GM18498 (cell line): ENCODE measurements around the gene PDE6H.

Experiments used
- ATAC-seq: cut with Tn5 transposase; IDR thresholded peaks from one replicate; pipeline ENCODE4 v1.9.1; 2021; ENCODE audit warnings: mild to moderate bottlenecking, moderate library complexity; ENCODE audit not compliant: unreplicated experiment

The PDE6H gene

GRCh38 chr12:14972816-14973215 lies at the start of gene PDE6H:
Gene PDE6H, plus strand, starts transcription at chr12:14973042. Its CDS starts 4,971 bp downstream, at chr12:14978013.
- ATAC-seq, result no peak

- no peak for ATAC-seq
Observed at GRCh38 chr12:14923944-14924343, 48.9 kb upstream of the PDE6H start.

GRCh38 chr12:14924541-14924940 lies 48.3 kb upstream of the PDE6H start:
- ATAC-seq, result no peak

GRCh38 chr12:14927267-14927666 lies 45.6 kb upstream of the PDE6H start:
- ATAC-seq, result no peak

GRCh38 chr12:14928931-14929330 lies 43.9 kb upstream of the PDE6H start:
- ATAC-seq, result no peak

GRCh38 chr12:14930299-14930698 lies 42.5 kb upstream of the PDE6H start:
- ATAC-seq, result no peak

GRCh38 chr12:14931359-14931758 lies 41.5 kb upstream of the PDE6H start:
- ATAC-seq, result no peak

GRCh38 chr12:14931791-14932560 lies 40.9 kb upstream of the PDE6H start:
- ATAC-seq, result no peak

GRCh38 chr12:14934511-14934910 lies 38.3 kb upstream of the PDE6H start:
- ATAC-seq, result no peak

GRCh38 chr12:14935031-14935430 lies 37.8 kb upstream of the PDE6H start:
- ATAC-seq, result no peak

GRCh38 chr12:14936224-14936861 lies 36.5 kb upstream of the PDE6H start:
- ATAC-seq, result no peak

- ATAC-seq, result no peak
Observed at GRCh38 chr12:14937014-14937413, 35.8 kb upstream of the PDE6H start.

GRCh38 chr12:14937689-14938088 lies 35.2 kb upstream of the PDE6H start:
- ATAC-seq, result no peak

GRCh38 chr12:14938301-14938700 lies 34.5 kb upstream of the PDE6H start, which contains the start of gene ERP27:
Gene ERP27, minus strand, starts transcription at chr12:14938537. Its CDS starts 29 bp downstream, at chr12:14938508.
- no peak for ATAC-seq

- no peak for ATAC-seq
Observed at GRCh38 chr12:14941369-14941768, 31.5 kb upstream of the PDE6H start.

GRCh38 chr12:14942196-14942931 lies 30.5 kb upstream of the PDE6H start:
- ATAC-seq, result no peak

GRCh38 chr12:14946162-14946561 lies 26.7 kb upstream of the PDE6H start:
- no peak for ATAC-seq

- ATAC-seq, result no peak
Observed at GRCh38 chr12:14946861-14947260, 26.0 kb upstream of the PDE6H start.

- peak; percentile 94 for ATAC-seq
Observed at GRCh38 chr12:14948672-14949071, 24.2 kb upstream of the PDE6H start.

- ATAC-seq, result no peak
Observed at GRCh38 chr12:14949631-14950030, 23.2 kb upstream of the PDE6H start.

GRCh38 chr12:14950421-14950820 lies 22.4 kb upstream of the PDE6H start:
- ATAC-seq, result no peak
